ENCODE measurements around the gene ASB1. TPM values are rescaled to one million over a fixed set of nuclear protein-coding genes. Genes with fewer than 3 reads are reported as not detected.

ASB1 gene
- total RNA-seq, 1 donor from 2014 or later, result 26.6 TPM

GRCh38 chr2:238496756-238497609 is 70.3 kb downstream of the ASB1 start:
- Histone ChIP-seq H3K36me3 (ENCODE audit: control insufficient read depth in 3 of 3, insufficient read depth in 3 of 3, low read length in 3 of 3) (no peaks in the 10 kb centered on the region), H3K9ac (ENCODE audit: low read depth in 1 of 3, low read length in 3 of 3) (no peak overlapping the region), H3K27ac (ENCODE audit: low read depth, low read length) (no peak overlapping the region), H3K4me1 (ENCODE audit: control insufficient read depth in 3 of 3, insufficient read depth in 3 of 3, low read length in 3 of 3) (no peaks in the 10 kb centered on the region), H3K27me3 (ENCODE audit: control insufficient read depth in 3 of 3, insufficient read depth in 3 of 3, low read length in 3 of 3) (peaks cover 0 to 9% (median 5%) of the 10 kb centered on the region in 3 donors), H3K4me3 (ENCODE audit: low read length in 3 of 3) (no peak overlapping the region), H3K9me3 (ENCODE audit: control insufficient read depth in 3 of 3, low read length in 3 of 3) (no peaks in the 10 kb centered on the region)

- Histone ChIP-seq H3K9me3 (ENCODE audit: control insufficient read depth in 3 of 3, low read length in 3 of 3) (no peaks in the 10 kb centered on the region), H3K27ac (ENCODE audit: low read depth, low read length) (no peak overlapping the region), H3K9ac (ENCODE audit: low read depth in 1 of 3, low read length in 3 of 3) (no peak overlapping the region), H3K4me1 (ENCODE audit: control insufficient read depth in 3 of 3, insufficient read depth in 3 of 3, low read length in 3 of 3) (no peaks in the 10 kb centered on the region), H3K4me3 (ENCODE audit: low read length in 3 of 3) (no peak overlapping the region), H3K36me3 (ENCODE audit: control insufficient read depth in 3 of 3, insufficient read depth in 3 of 3, low read length in 3 of 3) (no peaks in the 10 kb centered on the region), H3K27me3 (ENCODE audit: control insufficient read depth in 3 of 3, insufficient read depth in 3 of 3, low read length in 3 of 3) (peaks cover 0 to 9% (median 5%) of the 10 kb centered on the region in 3 donors)
Observed at GRCh38 chr2:238497610-238498005, 70.9 kb downstream of the ASB1 start.

GRCh38 chr2:238498188-238498587 is 71.5 kb downstream of the ASB1 start:
- H3K4me3 ChIP-seq (ENCODE audit: low read length in 3 of 3), result no peak overlapping the region
- no peak overlapping the region for H3K27ac ChIP-seq (ENCODE audit: low read depth, low read length)
- H3K27me3 ChIP-seq (ENCODE audit: control insufficient read depth in 3 of 3, insufficient read depth in 3 of 3, low read length in 3 of 3), result peaks cover 0 to 9% (median 5%) of the 10 kb centered on the region in 3 donors
- no peak overlapping the region for H3K9ac ChIP-seq (ENCODE audit: low read depth in 1 of 3, low read length in 3 of 3)
- no peaks in the 10 kb centered on the region for H3K9me3 ChIP-seq (ENCODE audit: control insufficient read depth in 3 of 3, low read length in 3 of 3)
- no peaks in the 10 kb centered on the region for H3K4me1 ChIP-seq (ENCODE audit: control insufficient read depth in 3 of 3, insufficient read depth in 3 of 3, low read length in 3 of 3)
- H3K36me3 ChIP-seq (ENCODE audit: control insufficient read depth in 3 of 3, insufficient read depth in 3 of 3, low read length in 3 of 3), result no peaks in the 10 kb centered on the region

- Histone ChIP-seq H3K36me3 (ENCODE audit: control insufficient read depth in 3 of 3, insufficient read depth in 3 of 3, low read length in 3 of 3) (no peaks in the 10 kb centered on the region), H3K27me3 (ENCODE audit: control insufficient read depth in 3 of 3, insufficient read depth in 3 of 3, low read length in 3 of 3) (peaks cover 0 to 9% (median 5%) of the 10 kb centered on the region in 3 donors), H3K4me1 (ENCODE audit: control insufficient read depth in 3 of 3, insufficient read depth in 3 of 3, low read length in 3 of 3) (no peaks in the 10 kb centered on the region), H3K9me3 (ENCODE audit: control insufficient read depth in 3 of 3, low read length in 3 of 3) (no peaks in the 10 kb centered on the region), H3K4me3 (ENCODE audit: low read length in 3 of 3) (no peak overlapping the region), H3K9ac (ENCODE audit: low read depth in 1 of 3, low read length in 3 of 3) (no peak overlapping the region), H3K27ac (ENCODE audit: low read depth, low read length) (no peak overlapping the region)
Observed at GRCh38 chr2:238498691-238499295, 72.1 kb downstream of the ASB1 start.

GRCh38 chr2:238499731-238500580 is 73.2 kb downstream of the ASB1 start:
- no peaks in the 10 kb centered on the region for H3K36me3 ChIP-seq (ENCODE audit: control insufficient read depth in 3 of 3, insufficient read depth in 3 of 3, low read length in 3 of 3)
- no peak overlapping the region for H3K9ac ChIP-seq (ENCODE audit: low read depth in 1 of 3, low read length in 3 of 3)
- no peak overlapping the region for H3K4me3 ChIP-seq (ENCODE audit: low read length in 3 of 3)
- H3K4me1 ChIP-seq (ENCODE audit: control insufficient read depth in 3 of 3, insufficient read depth in 3 of 3, low read length in 3 of 3), result no peaks in the 10 kb centered on the region
- H3K27ac ChIP-seq (ENCODE audit: low read depth, low read length), result no peak overlapping the region
- peaks cover 0 to 5% (median 5%) of the 10 kb centered on the region in 3 donors for H3K27me3 ChIP-seq (ENCODE audit: control insufficient read depth in 3 of 3, insufficient read depth in 3 of 3, low read length in 3 of 3)
- no peaks in the 10 kb centered on the region for H3K9me3 ChIP-seq (ENCODE audit: control insufficient read depth in 3 of 3, low read length in 3 of 3)

- no peaks in the 10 kb centered on the region for H3K36me3 ChIP-seq (ENCODE audit: control insufficient read depth in 3 of 3, insufficient read depth in 3 of 3, low read length in 3 of 3)
- H3K9me3 ChIP-seq (ENCODE audit: control insufficient read depth in 3 of 3, low read length in 3 of 3), result no peaks in the 10 kb centered on the region
- no peak overlapping the region for H3K4me3 ChIP-seq (ENCODE audit: low read length in 3 of 3)
- H3K4me1 ChIP-seq (ENCODE audit: control insufficient read depth in 3 of 3, insufficient read depth in 3 of 3, low read length in 3 of 3), result no peaks in the 10 kb centered on the region
- H3K27me3 ChIP-seq (ENCODE audit: control insufficient read depth in 3 of 3, insufficient read depth in 3 of 3, low read length in 3 of 3), result peaks cover 1 to 5% (median 5%) of the 10 kb centered on the region in 3 donors
- no peak overlapping the region for H3K9ac ChIP-seq (ENCODE audit: low read depth in 1 of 3, low read length in 3 of 3)
- no peak overlapping the region for H3K27ac ChIP-seq (ENCODE audit: low read depth, low read length)
Observed at GRCh38 chr2:238501311-238501710, 74.6 kb downstream of the ASB1 start.

Small RNAs within 50 kb of the gene (small RNA-seq; reads per million reads assigned to genes)
- gene RNU6-234P, result not detected

Other genes with a start within 250 kb of the ASB1 start
- 33.4 TPM for gene ILKAP, start 223.2 kb upstream of the ASB1 start, total RNA-seq
- gene HES6, start 186.9 kb upstream of the ASB1 start, total RNA-seq, result 7.8 TPM
- 8.4 TPM for gene PER2, start 138.3 kb upstream of the ASB1 start, total RNA-seq
- 4.2 TPM for gene TRAF3IP1, start 106.4 kb upstream of the ASB1 start, total RNA-seq